KG1 (cell line): ENCODE measurements around the gene TMEM156.

ENCODE experiments used
- DNase-seq: peaks from one replicate; lab custom pipeline; 2025; lab: John Stamatoyannopoulos, UW

The TMEM156 gene

GRCh38 chr4:38923746-38924145, 108.5 kb downstream of the TMEM156 start:
- no peak for DNase-seq

- no peak for DNase-seq
Observed at GRCh38 chr4:38921151-38921550, 111.1 kb downstream of the TMEM156 start.

GRCh38 chr4:38920677-38921076, 111.5 kb downstream of the TMEM156 start:
- DNase-seq, result no peak

DNA sequence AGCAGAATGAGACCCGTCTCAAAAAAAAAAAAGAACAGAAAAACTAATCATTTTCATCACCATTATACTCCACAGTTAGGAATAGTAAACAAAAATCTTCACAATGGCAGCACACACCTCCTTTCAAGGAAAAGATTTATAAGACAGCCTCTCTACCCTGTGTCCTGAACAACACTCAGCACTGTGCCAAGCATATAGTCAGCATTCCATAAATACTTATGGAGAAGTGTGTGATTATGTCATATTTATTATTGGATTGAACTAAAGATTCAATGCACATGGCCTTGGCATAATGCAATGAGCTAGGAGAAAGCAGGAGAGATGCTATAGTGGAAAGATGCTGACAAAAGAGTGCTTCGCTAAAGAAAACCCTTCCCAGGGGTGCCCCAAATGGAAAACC, 112.0 kb downstream of the TMEM156 start:
- no peak for DNase-seq

DNA sequence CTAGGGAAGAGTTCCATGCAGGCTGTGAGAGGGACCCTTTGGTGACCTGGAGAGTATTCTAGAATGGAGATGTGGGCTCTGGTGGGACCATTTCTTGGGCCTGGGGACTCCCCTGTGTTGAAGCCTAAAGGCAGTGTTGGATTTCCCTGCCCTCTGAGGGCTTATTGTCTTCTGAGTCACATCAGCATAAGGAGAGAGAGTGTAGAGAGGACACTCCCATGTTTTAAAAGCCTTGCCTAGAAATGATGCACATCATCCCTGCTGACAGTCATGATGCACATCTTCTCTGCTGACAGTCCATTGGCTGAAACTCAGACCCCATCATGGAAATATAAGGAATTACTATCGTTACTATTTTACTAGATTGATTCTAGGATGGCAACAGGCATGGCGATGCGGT, 112.7 kb downstream of the TMEM156 start:
- no peak for DNase-seq

GRCh38 chr4:38917481-38918025, 114.7 kb downstream of the TMEM156 start:
- no peak for DNase-seq
